AG09309 (cell line): ENCODE measurements around the gene CAMK2A.
A peak's percentile ranks its signal among the peaks of the same experiment; 100 is the strongest.

Experiments
- DNase-seq: peaks from one replicate; pipeline ENCODE4 v3.0.0-alpha.2; 2010; ENCODE audit warnings: low read depth
- H3K4me3 ChIP-seq: 2 replicates; pipeline ENCODE4 v1.5.1; 2011; ENCODE audit warnings: mild to moderate bottlenecking, low read depth, low read length, moderate library complexity; ENCODE audit not compliant: control insufficient read depth
- TF ChIP-seq, protein P1 (sequence below): IDR thresholded peaks from 2 replicates; pipeline ENCODE4 v1.5.1; 2011; ENCODE audit warnings: mild to moderate bottlenecking, low read depth, low read length, inconsistent platforms; ENCODE audit not compliant: insufficient read depth, control insufficient read depth; ENCODE audit errors: missing control alignments

The CAMK2A gene

DNA sequence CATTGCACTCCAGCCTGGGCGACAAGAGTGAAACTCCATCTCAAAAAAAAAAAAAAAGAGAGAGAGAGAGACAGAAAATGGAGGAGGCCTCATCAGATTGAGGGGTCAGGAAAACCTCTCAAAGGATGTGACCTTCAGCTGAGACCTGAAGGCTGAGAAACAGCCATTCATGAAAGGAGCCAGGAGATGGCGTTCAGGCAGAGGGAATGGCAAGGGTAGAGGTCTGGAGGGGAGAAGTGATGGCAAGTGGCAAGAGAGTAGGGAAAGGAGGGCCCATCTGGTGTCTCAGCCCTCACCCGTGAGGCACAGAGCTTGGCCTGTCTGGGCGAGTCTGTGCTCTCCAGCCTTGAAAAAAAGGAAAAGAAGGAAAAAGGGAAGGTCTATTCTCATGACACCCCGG is 17.0 kb downstream of the CAMK2A start:
- no peak for DNase-seq
- TF ChIP-seq, protein P1, sequence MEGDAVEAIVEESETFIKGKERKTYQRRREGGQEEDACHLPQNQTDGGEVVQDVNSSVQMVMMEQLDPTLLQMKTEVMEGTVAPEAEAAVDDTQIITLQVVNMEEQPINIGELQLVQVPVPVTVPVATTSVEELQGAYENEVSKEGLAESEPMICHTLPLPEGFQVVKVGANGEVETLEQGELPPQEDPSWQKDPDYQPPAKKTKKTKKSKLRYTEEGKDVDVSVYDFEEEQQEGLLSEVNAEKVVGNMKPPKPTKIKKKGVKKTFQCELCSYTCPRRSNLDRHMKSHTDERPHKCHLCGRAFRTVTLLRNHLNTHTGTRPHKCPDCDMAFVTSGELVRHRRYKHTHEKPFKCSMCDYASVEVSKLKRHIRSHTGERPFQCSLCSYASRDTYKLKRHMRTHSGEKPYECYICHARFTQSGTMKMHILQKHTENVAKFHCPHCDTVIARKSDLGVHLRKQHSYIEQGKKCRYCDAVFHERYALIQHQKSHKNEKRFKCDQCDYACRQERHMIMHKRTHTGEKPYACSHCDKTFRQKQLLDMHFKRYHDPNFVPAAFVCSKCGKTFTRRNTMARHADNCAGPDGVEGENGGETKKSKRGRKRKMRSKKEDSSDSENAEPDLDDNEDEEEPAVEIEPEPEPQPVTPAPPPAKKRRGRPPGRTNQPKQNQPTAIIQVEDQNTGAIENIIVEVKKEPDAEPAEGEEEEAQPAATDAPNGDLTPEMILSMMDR = peak; percentile 68
- H3K4me3 ChIP-seq = no peak overlapping the region

DNA sequence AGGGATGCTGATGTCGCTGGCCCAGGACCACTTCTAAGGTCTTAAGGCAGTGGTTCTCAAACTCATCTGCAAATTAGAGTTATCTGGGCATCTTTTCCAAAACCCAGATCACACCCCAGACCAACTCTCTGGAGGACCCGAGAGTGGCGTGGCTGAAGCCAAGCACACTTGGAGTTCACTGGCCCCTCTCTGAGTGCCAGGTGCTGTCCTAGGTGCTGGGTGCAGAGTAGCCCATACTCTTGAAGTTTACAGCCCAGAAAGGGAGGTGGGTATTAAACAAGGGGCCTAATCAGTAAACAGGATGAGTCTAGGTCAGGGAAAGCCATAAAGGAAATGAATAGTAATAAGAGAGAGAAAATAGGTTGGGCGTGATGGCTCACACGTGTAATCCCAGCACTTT is 17.6 kb downstream of the CAMK2A start:
- no peak overlapping the region for H3K4me3 ChIP-seq
- TF ChIP-seq, protein P1 = no peak
- no peak for DNase-seq

DNA sequence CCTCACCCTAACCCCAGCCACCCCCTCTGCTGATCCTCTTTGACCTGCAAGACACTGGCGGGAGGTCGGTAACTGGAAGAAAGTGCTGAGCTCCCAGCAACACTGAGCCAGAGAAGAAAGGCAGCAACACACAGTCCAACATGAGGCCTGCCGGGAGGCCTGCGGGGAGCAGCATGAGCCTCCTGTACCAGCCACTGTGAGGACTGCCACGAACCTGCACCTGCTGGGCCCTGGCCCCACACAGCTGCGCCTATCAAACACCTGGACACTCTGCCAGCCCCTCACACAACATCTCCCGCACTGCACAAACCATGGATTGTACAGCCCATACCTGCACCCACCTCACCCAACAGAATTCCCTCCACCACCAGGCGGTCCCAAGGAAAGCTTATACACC is 18.3 kb downstream of the CAMK2A start:
- DNase-seq = no peak
- no peak overlapping the region for H3K4me3 ChIP-seq
- TF ChIP-seq, protein P1 = no peak

DNA sequence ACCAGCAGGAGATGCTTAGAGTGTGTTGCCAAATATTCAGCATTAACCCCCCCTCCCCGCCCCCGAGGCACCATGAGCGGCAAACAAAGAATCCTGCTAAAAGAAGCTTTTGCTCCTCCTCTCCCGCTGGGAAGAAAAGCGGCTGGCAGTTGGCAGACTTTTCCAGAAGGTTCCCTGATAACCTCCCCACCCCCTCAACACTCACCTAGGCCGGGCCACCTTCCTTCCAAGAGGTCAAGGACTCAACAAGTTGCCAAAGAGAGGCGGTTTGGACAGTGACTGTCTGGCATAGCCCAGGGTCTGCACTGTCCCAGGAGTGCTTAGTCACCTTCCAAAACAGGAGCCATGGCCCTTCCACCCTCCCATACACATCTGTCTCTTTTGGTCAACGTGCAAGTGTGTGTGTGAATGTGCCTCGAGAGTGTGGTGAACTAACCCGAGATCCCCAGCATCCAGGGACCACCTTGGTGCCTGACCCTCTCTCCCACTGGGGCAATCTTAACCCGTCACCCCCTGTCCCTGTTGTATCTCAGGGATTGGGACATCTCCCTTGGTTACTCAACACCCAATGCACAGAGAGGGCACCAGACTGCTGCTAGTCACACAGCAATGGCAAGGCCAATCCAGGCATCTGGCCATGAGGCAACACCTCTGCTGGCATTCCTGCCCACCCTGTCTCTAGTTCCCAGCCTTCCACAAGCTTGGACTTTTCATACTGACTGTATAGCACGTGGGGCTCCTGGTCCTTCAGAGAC is 18.9 kb downstream of the CAMK2A start:
- DNase-seq = no peak
- H3K4me3 ChIP-seq = no peak overlapping the region
- TF ChIP-seq, protein P1 = no peak

DNA sequence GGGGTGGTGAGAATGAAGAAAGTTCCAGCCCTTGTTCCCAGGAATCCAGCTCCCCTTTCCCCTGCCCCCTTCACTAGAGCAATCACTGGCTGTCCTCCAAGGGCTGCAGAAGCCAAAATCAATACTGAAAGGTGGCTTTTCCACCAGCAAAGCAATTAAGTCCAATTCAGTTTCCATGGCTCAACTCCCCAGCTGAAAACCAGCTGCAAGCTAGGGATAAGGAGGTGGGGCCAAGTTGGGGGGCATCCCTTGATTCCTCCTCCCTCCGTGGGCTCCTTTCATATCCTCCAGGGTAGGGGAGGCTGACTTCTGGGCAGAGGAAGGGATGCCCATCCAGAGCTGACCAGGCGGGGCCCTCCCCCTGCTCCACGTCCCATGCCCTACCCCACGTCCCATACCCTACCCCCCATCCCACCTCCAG is 22.7 kb downstream of the CAMK2A start:
- TF ChIP-seq, protein P1 = no peak
- H3K4me3 ChIP-seq = no peak overlapping the region
- DNase-seq = no peak

DNA sequence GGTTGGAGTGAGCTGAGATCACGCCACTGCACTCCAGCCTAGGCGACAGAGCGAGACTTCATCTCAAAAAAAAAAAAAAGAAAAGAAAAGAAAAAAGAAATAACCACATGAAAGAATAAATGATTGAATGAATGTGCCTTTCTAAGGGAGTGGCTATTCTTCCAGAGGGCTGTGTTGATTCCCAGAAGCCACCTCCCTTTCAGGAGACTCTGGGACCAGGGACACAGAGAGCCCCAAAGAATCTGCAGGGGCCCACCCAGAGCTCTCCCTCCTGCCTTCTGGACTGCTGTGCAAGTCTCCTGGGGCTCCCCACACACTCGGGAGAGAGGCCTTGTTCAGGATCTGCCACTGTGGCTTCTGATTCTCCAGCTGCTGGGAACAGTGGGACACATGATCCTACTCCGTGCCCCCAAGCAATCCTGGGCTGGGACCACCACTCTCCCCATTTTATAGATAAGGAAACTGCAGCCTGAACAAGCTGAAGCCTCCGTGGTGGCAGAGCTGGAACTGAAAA is 23.6 kb downstream of the CAMK2A start:
- no peak overlapping the region for H3K4me3 ChIP-seq
- DNase-seq = no peak
- TF ChIP-seq, protein P1 = no peak
